ENCODE data around the gene BCL11A.

DNA sequence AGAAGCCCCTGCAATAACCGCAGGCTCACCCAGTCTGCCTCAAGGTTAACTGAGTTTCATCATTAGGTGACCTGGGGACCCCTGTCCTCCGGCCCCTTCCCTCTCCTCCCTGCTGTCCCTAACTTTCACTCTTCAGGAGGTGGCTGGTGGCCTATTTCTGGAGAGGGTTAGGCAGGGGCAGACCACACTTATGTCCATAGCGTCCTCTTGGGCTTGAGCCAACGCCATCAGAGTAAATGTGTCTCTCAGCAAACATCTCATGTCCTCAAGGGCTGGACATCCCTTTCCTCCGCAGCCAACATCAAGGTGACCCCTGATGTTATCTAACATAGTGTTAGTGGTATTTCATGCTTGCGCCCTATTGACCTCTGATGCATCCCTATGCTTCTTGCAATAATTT, 114.8 kb downstream of the BCL11A start:
- TF ChIP-seq, protein P1, sequence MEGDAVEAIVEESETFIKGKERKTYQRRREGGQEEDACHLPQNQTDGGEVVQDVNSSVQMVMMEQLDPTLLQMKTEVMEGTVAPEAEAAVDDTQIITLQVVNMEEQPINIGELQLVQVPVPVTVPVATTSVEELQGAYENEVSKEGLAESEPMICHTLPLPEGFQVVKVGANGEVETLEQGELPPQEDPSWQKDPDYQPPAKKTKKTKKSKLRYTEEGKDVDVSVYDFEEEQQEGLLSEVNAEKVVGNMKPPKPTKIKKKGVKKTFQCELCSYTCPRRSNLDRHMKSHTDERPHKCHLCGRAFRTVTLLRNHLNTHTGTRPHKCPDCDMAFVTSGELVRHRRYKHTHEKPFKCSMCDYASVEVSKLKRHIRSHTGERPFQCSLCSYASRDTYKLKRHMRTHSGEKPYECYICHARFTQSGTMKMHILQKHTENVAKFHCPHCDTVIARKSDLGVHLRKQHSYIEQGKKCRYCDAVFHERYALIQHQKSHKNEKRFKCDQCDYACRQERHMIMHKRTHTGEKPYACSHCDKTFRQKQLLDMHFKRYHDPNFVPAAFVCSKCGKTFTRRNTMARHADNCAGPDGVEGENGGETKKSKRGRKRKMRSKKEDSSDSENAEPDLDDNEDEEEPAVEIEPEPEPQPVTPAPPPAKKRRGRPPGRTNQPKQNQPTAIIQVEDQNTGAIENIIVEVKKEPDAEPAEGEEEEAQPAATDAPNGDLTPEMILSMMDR (IDR thresholded peaks at IDR 0.05), result no peak
- no peak for TF ChIP-seq POLR2A (IDR thresholded peaks at IDR 0.05)
